Choroid plexus epithelial cell (primary cell): Measurements from ENCODE around the gene UBE2QL1.

Experiments
- DNase-seq: peaks from one replicate; pipeline ENCODE4 v3.0.0-alpha.2; 2010; ENCODE audit warnings: low read depth
- H3K4me3 ChIP-seq: 2 replicates; pipeline ENCODE4 v1.5.1; 2011; ENCODE audit warnings: low read depth, mild to moderate bottlenecking, control low read depth, low read length, moderate library complexity
- CTCF ChIP-seq: conservative IDR thresholded peaks from 2 replicates; pipeline ENCODE4 v1.5.1; 2011; ENCODE audit warnings: low read depth, mild to moderate bottlenecking, control low read depth, inconsistent platforms, low read length, moderate library complexity

UBE2QL1 gene

GRCh38 chr5:6540111-6540827, 91.6 kb downstream of the UBE2QL1 start:
- no peak for TF ChIP-seq CTCF
- DNase-seq, result peak; percentile 3
- H3K4me3 ChIP-seq, result no peak overlapping the region

- TF ChIP-seq CTCF, result no peak
- no peak overlapping the region for H3K4me3 ChIP-seq
- DNase-seq, result no peak
These were observed 92.8 kb downstream of the UBE2QL1 start for GRCh38 chr5:6541256-6542013.

DNA sequence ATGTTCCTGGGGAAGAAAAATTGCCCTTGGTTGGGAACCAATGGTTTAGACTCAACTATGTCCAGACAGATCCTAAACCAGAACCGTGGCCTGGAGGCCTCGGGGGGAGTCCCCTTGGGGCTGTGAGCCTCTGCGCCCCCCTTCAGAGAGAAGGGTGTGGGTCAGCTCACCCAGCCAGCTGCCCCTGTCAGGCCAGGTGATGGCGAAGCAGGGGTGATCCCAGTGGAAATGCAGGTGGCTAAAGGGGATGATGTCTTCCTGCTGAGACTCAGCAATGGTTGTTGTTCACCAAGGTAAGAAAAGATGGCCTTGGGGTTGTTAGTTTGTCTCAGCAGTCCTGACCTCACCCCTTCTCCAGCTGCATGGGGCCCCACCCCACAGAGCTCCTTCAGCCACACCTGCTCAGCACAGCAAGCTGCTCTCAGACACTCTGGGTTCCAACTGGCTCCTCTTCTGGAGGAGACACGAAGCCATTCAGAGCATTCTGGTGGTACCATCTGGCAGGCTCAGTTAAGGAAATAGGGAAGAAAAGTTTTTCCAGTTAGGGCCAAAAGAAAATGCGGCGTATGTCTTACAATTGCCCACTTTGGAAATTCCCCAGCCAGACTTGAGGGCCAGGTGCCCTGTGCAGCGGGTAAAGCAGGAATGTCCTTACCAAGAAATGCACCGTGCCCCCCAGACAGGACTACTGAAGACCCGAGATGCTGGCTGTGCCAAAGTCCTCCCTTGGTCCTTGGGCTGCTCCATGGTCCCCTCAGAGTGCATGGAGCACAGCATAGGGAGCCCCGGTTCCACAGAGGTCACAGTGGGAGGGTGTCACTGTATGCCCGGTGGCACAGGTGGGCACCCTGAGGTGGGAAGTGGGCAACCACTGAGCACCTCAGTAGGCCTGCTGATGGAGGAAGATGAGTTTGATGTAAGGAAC, 94.0 kb downstream of the UBE2QL1 start:
- TF ChIP-seq CTCF, result no peak
- H3K4me3 ChIP-seq, result no peak overlapping the region
- no peak for DNase-seq

- no peak overlapping the region for H3K4me3 ChIP-seq
- no peak for TF ChIP-seq CTCF
- no peak for DNase-seq
These were observed 94.7 kb downstream of the UBE2QL1 start for GRCh38 chr5:6543346-6543730.

- H3K4me3 ChIP-seq, result no peak overlapping the region
- DNase-seq, result no peak
- no peak for TF ChIP-seq CTCF
These were observed 95.3 kb downstream of the UBE2QL1 start for GRCh38 chr5:6543830-6544560.
